Nephron (organoid): ENCODE data around the gene ADAM11.
"Not testable (repeated sequence)": the region's sequence is repeated elsewhere in the genome, so short reads cannot be mapped to it uniquely, and the experiment has no call there.

ENCODE experiments used
- H3K27ac Mint-ChIP-seq, 3 experiments: 2 replicates each; pipeline ENCODE4 v1.8.0; 2020; ENCODE audit warnings: mixed read lengths in 3 of 3, mild to moderate bottlenecking in 2 of 3, moderate library complexity in 1 of 3
- H3K27me3 Mint-ChIP-seq: 2 replicates; pipeline ENCODE4 v1.8.0; 2021; ENCODE audit warnings: low read depth, mild to moderate bottlenecking, moderate library complexity, mixed read lengths
- H3K36me3 Mint-ChIP-seq: 2 replicates; pipeline ENCODE4 v1.8.0; 2020; ENCODE audit warnings: low read depth, mixed read lengths
- H3K4me1 Mint-ChIP-seq: 2 replicates; pipeline ENCODE4 v1.8.0; 2020; ENCODE audit warnings: mixed read lengths
- H3K4me3 Mint-ChIP-seq, 3 experiments: 2 replicates each; pipeline ENCODE4 v1.8.0; 2020; ENCODE audit warnings: mild to moderate bottlenecking in 3 of 3, mixed read lengths in 3 of 3, moderate library complexity in 2 of 3
- H3K9me3 Mint-ChIP-seq: 2 replicates; pipeline ENCODE4 v1.8.0; 2020; ENCODE audit warnings: mixed read lengths
- TF ChIP-seq, protein P1 (sequence below), 3 experiments: fragments of 200-600 bp; sonication (generic); IDR thresholded peaks; one replicate each; pipeline ENCODE4 v1.5.0; 2021; ENCODE audit warnings: antibody characterized with exemption in 3 of 3; ENCODE audit not compliant: unreplicated experiment in 3 of 3

ADAM11 gene

DNA sequence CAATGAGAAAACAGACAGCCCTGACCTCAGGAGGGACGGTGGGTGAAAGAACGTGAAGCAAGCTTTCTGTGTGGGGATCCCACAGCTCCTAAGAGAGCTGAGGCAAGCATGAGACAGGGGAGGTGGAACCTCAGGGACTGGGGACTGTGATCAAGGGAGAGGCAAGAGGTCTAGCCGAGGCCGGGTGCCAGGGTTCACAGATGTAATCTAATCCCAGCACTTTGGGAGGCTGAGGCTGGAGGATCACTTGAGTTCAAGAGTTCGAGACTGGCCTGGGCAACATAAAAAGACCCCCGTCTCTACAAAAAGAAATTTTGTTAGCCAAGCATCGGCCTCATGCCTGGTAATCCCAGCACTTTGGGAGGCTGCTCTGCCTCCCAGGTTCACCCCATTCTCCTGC lies 4.5 kb upstream of the ADAM11 start:
- peaks cover 13% of the 10 kb centered on the region for H3K27me3 Mint-ChIP-seq
- peaks cover 19% of the 10 kb centered on the region for H3K4me1 Mint-ChIP-seq

DNA sequence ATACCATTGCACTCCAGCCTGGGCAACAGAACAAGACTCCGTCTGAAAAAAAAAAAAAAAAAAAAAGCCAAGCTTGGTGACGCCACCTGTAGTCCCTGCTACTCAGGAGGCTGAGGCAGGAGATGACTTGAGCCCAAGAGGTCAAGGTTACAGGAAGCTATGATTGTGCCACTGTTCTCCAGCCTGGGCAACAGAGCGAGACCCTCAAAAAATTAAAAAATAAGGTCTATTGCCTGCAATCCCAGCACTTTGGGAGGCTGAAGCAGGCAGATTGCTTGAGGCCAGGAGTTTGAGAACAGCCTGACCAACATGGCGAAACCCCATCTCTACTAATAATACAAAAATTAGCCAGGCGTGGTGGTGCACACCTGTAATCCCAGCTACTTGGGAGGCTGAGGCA lies 3.6 kb upstream of the ADAM11 start:
- Mint-ChIP-seq H3K4me1 (peaks cover 15% of the 10 kb centered on the region), H3K27me3 (peaks cover 13% of the 10 kb centered on the region)
- not testable (repeated sequence) for H3K36me3 Mint-ChIP-seq, H3K27ac Mint-ChIP-seq, H3K9me3 Mint-ChIP-seq, H3K4me3 Mint-ChIP-seq

More for the DNA sequence above, 4.5 kb upstream of the ADAM11 start:
- Mint-ChIP-seq H3K27ac (no peak overlapping the region), H3K9me3 (no peaks in the 10 kb centered on the region), H3K36me3 (no peaks in the 10 kb centered on the region), H3K4me3 (peak overlapping the region in 1 of 3 experiments; percentile 4)
- TF ChIP-seq, protein P1, sequence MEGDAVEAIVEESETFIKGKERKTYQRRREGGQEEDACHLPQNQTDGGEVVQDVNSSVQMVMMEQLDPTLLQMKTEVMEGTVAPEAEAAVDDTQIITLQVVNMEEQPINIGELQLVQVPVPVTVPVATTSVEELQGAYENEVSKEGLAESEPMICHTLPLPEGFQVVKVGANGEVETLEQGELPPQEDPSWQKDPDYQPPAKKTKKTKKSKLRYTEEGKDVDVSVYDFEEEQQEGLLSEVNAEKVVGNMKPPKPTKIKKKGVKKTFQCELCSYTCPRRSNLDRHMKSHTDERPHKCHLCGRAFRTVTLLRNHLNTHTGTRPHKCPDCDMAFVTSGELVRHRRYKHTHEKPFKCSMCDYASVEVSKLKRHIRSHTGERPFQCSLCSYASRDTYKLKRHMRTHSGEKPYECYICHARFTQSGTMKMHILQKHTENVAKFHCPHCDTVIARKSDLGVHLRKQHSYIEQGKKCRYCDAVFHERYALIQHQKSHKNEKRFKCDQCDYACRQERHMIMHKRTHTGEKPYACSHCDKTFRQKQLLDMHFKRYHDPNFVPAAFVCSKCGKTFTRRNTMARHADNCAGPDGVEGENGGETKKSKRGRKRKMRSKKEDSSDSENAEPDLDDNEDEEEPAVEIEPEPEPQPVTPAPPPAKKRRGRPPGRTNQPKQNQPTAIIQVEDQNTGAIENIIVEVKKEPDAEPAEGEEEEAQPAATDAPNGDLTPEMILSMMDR (IDR thresholded peaks at IDR 0.05; ENCODE audit: unreplicated experiment in 3 of 3) = no peak

DNA sequence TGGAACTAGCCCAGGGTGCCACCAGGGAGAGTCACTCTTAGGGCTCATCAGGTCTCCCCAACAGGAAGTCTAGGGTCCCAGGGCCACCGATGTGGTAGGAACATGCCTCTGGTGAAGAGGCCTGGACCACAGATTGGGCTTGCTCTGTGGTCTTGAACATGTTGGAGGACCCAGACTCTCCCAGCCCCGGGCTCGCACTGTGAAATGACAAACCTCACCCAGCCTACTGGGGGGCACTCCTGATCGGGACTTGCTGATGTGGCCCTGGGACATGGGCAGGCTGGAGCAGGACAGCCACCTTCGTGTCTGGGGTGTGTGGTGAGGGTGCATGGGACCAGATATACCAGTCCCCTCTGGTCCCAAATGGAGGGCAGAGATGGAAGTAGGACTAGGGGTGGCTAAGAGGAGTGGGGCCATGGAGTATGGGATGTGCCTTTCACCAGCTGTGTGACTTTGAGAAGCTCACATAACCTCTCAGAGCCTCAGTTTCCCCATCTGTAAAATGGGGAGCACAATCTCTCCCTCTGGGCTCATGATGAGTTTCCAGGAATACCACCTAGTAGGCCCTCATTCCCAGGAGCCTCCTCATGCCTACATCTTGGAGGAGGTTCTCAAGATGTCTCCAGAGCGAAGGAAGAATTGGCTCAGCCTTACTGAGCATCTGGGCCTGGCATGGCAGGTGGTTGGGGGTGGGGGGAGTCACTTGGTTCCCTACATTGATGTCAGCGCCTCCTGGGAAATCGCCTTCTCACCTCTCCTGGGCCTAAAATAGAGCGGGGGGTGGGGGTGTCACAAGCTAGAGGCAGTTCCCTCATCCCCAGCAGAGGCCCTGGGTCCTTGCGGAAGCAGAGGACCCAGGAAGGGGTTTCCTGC lies 1.5 kb upstream of the ADAM11 start:
- Mint-ChIP-seq H3K36me3 (no peaks in the 10 kb centered on the region), H3K4me3 (peak overlapping the region; percentile 78 to 84 (median 83))

DNA sequence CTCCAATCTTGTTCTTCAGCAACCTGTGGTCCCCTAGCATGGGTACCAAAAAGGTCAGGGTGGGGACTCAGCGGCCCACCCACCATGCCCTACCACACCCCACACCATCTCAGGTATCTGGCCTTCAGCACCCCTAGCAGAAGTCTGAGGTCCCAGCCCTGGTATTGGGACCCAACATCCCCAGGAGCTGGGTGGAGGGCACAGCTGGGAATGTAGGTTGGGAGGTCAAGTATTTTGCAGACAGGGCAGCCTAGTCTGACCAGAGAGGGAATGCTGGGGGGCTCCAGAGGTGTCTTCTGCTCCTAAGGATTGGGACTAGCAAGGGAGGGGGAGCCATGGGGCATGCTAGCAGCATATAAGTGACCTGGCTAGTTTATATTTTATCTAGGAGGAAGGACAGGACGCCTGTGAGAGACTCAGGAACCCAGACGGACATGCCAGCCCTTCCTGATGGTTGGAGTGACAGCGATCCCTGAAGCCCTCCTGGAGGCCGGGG lies 822 bp upstream of the ADAM11 start:
- Mint-ChIP-seq H3K27me3 (peaks cover 32% of the 10 kb centered on the region), H3K4me3 (peak overlapping the region; percentile 78 to 84 (median 83)), H3K4me1 (no peaks in the 10 kb centered on the region), H3K9me3 (no peaks in the 10 kb centered on the region), H3K36me3 (no peaks in the 10 kb centered on the region), H3K27ac (peak overlapping the region in 1 of 3 experiments; percentile 55)
- TF ChIP-seq, protein P1 (IDR thresholded peaks at IDR 0.05; ENCODE audit: unreplicated experiment in 3 of 3) = no peak

More for the DNA sequence above, 1.5 kb upstream of the ADAM11 start:
- H3K9me3 Mint-ChIP-seq = no peaks in the 10 kb centered on the region
- H3K27me3 Mint-ChIP-seq = peaks cover 29% of the 10 kb centered on the region
- TF ChIP-seq, protein P1 (IDR thresholded peaks at IDR 0.05; ENCODE audit: unreplicated experiment in 3 of 3) = no peak
- H3K4me1 Mint-ChIP-seq = no peaks in the 10 kb centered on the region
- no peak overlapping the region for H3K27ac Mint-ChIP-seq

DNA sequence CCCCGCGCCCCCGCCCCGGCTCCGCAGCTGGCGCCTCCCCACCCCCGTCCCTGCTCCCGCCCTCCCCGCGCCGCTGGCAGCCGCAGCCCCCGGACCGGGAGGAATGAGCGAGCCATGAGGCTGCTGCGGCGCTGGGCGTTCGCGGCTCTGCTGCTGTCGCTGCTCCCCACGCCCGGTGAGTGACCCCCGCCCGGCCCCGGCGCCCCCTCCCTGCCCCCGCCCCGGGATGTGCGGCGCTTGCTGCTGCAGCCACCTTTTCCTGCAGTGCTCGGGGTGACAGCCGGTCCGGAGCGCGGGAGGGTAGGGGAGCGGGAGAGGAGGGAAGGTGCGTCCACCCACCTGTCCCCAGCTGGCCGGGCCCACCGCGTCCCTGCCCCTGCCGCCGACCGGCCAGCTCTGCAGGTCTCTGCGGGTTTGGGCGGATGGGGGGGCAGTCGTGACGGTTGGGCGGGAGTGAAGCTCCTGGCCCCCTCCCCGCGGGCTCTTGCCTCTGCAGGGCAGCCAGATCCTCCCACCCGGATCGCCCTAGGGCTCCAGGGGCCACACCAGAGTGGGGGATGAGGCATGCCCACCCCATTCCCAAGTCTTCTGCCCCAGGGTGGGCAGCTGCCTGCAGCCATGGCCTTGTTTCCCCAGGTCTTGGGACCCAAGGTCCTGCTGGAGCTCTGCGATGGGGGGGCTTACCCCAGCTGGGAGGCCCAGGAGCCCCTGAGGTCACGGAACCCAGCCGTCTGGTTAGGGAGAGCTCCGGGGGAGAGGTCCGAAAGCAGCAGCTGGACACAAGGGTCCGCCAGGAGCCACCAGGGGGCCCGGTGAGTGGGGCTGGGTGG lies 513 bp downstream of the ADAM11 start:
- TF ChIP-seq, protein P1 (IDR thresholded peaks at IDR 0.05; ENCODE audit: unreplicated experiment in 3 of 3) = peak in 2 of 3 experiments; percentile 15 to 21
- Mint-ChIP-seq H3K4me1 (no peaks in the 10 kb centered on the region), H3K4me3 (peak overlapping the region in 1 of 3 experiments; percentile 56), H3K27ac (no peak overlapping the region), H3K9me3 (no peaks in the 10 kb centered on the region), H3K27me3 (peaks cover 34% of the 10 kb centered on the region), H3K36me3 (no peaks in the 10 kb centered on the region)

DNA sequence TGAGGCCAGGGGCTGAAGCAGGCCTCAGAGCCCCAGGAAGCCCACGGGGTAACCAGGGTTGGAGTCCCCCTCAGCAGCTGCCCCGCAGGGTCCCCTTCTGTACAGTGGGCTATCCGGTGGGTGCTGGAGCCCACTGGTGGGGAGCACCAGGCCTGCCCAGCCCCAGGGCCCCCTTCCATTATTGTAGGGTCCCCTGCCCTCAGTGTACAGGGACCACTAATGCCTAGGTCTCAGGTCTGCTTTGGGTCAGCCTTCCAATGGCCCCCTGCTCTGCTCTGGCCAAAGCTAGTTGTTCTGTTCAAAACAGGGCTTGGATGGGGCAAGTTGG lies 1.1 kb downstream of the ADAM11 start:
- Mint-ChIP-seq H3K36me3 (no peaks in the 10 kb centered on the region), H3K9me3 (no peaks in the 10 kb centered on the region), H3K27me3 (peaks cover 34% of the 10 kb centered on the region), H3K4me3 (peak overlapping the region; percentile 56 to 72 (median 65)), H3K4me1 (no peaks in the 10 kb centered on the region), H3K27ac (no peak overlapping the region)
- TF ChIP-seq, protein P1 (IDR thresholded peaks at IDR 0.05; ENCODE audit: unreplicated experiment in 3 of 3) = no peak
